HL-60/S4 treated with retinoic acid at 250 ng/mL for 4 days and 3 days (cell line): ENCODE measurements around the gene CSPG4.
"Not testable (repeated sequence)": the region's sequence is repeated elsewhere in the genome, so short reads cannot be mapped to it uniquely, and the experiment has no call there.

Experiments used
- in situ Hi-C: fragments of 300-500 bp; cut with MboI; formaldehyde crosslinking; loops from 2 replicates; pipeline ENCODE4 v1.7.0; 2022; ENCODE audit warnings: low sequenced_read_pairs

CSPG4 gene

GRCh38 chr15:75705854-75706681 lies 6.6 kb downstream of the CSPG4 start:
- in situ Hi-C loops = no loop called here

DNA sequence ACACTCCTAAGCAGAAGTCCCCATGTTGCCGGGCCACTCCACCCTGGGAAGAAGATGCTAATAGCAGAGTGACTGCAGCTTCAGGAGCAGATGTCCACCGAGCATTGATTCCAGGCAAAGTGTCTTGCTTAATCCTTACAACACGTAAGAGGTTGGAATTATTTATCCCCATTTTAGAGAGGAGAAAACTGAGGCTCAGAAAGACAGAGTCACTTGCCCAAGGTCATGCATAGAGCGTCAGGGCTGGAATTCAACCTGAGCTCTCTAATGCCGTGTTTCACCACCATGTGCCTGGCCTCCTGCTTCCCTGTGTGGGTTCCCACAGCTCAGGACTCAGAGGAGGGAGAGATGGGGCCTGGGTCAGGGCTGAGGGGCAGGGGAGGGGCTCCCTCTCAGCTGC lies 7.3 kb downstream of the CSPG4 start:
- in situ Hi-C loops = not testable (repeated sequence)

GRCh38 chr15:75704618-75705017 lies 8.0 kb downstream of the CSPG4 start:
- in situ Hi-C loops = no loop called here

GRCh38 chr15:75704263-75704615 lies 8.4 kb downstream of the CSPG4 start:
- in situ Hi-C loops = no loop called here

DNA sequence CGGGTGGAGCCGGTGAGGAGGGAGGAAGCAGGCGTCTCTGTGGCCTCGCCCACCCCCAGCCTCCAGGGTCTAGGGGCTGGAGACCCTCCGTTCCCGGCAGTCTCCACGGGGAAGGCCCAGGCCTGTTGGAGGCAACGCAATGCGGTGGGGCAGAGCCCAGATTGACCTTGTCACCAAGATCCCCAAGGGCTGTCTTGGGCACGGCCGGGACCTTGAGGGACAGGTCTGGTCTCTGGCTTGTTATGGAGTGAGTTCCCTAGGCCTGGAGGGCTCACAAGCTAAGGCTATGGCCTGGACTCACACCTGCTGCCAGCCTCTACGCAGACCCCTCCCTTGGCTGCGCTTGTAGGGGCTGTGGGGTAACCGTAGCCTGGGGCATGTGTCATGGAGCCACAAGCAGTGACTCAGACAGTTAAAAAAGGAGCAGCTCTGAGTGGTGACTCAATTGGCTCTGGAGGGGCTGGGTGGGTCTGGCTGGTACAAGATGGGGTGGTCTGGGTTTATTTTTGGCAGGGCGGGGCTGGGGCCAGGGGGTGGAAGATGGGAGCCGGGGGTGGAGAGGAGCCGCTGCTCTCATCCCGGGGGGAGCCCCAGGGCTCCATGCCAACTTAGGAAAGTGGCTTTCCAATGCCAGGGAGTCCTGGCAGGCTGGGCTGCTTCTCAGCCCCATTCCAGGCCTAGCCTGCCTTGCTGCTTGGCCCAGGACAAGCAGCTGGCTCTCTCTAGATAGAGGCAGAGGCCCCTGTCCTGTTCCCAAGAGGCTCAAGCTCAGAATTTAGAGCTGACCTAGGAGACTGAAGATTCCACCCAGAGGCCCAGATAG lies 9.0 kb downstream of the CSPG4 start:
- in situ Hi-C loops = not testable (repeated sequence)

DNA sequence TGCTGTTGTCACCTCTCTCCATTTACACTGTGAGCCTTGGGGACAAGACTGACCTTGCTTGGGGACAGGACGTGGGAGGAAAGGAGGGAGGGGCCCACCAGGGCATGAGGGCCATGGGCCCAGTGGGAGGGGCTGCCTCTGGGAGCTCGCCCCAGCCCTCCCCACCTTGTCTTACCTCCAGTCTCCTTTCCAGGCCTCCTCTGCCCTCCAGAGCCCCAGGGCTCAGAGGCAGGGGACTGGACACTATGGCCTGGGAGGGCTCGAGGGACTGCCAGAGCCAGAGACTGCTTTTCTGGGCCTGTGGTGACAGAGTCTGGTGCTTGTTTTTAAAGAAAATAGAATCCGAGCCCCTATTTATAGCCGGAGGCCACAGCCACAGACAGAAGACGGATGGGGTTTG lies 10.2 kb downstream of the CSPG4 start:
- in situ Hi-C loops = no loop called here

DNA sequence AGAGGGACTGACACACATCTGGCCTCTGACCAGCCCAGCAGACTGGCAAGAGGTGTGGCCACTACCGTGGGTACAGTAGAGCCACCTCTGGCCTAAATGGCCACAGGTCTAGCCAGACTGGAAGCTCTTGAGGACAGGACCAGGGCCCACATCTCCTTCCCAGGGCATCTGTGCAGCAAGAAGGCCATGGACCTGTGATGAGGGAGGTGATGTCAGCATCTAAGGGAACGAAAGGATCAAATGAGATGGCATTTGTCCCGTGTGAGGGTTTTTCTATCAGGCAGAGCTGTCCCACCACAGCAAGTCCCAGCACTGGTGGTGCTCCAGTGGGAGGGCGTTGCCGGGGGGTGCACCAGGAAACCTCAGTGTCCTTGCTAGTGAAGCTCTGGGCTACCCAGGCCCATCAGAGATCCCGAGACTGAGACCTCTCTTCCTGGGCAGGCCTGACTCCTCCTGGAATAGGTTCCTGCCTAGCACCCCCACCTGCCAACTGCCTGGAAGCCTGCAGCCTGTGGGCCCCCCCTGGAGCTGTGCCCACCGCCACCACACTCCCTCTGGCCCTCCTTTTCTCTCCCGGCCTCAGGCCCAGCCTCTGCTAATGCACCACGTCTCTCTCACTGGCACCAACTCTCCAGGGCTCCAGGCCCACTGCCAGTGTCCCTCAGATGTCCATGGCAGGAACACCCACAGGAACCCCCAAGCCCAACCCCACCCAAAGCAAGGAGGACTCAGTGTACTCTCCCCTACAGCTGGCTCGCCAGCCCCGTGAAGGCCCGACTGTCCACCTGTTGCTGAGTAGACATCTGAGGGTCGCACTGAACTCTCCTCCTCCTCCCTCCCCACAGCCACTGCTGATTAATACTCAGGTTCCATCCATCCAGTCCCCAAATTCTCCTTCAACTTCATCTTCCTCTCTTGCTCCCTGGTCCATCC lies 11.3 kb downstream of the CSPG4 start:
- in situ Hi-C loops = not testable (repeated sequence)

DNA sequence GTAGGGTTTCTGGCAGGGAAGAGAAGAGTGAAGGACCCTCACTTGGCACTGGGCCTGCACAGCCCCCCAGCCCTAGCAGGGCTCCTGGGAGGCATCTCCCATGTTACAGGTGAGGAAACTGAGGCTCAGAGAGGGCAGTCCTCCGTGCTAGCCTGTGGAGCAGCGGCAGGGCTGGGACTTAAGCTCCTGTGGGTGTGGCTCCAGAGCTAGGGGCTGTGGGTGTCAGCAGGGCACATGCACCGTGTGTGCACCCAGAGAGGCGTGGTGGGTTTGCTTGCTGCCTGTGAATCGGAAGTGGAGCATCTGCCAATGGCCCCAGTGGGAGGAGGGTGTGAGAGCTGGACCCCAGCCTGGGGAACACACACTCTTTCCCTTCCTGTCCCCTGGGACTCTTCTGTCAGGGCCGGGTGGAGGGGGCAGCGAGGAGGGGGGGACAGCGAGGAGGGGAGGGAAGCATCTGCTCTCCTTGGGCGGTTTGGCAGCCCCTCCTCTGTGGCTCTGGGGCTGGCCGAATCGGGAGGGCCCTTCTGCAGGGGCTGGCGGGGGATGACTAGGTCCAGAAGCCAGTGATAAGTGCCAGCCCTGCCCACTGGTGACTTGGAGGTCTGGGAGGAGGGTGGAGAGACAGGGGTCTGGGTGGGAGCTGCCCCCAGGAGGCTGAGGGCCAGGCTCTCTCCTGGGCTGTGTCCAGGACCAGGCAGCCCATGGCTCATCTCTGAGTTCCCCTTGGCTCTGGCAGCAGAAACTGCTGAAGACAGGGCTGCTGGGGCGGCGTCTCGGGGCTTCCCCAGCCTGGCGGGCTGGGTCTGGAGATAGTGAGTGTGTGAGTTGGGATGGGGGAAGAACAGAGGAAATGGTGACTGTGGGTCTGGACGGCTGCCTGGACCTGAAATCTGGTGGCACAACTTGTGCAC lies 12.4 kb downstream of the CSPG4 start:
- in situ Hi-C loops = not testable (repeated sequence)

DNA sequence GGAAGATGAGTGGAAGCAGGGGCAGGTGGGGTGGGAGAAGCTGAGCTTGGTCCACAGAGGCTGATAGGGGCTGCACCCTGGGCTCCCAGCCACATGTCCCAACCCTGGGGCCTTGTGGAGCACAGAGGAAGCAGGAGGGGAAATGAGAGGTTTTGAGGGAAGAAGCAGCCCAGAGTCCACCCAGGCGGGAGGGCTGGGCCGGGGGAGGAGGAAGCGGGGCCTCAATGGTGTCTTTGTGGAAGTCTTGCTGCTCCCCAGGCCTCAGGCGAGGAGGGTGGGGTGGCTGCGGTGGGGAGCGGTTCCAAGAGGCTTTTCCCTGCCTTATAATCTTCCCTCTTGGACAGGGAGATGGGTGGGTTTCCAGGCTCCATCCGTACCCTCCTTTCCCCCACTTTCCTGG lies 13.1 kb downstream of the CSPG4 start:
- in situ Hi-C loops = not testable (repeated sequence)

DNA sequence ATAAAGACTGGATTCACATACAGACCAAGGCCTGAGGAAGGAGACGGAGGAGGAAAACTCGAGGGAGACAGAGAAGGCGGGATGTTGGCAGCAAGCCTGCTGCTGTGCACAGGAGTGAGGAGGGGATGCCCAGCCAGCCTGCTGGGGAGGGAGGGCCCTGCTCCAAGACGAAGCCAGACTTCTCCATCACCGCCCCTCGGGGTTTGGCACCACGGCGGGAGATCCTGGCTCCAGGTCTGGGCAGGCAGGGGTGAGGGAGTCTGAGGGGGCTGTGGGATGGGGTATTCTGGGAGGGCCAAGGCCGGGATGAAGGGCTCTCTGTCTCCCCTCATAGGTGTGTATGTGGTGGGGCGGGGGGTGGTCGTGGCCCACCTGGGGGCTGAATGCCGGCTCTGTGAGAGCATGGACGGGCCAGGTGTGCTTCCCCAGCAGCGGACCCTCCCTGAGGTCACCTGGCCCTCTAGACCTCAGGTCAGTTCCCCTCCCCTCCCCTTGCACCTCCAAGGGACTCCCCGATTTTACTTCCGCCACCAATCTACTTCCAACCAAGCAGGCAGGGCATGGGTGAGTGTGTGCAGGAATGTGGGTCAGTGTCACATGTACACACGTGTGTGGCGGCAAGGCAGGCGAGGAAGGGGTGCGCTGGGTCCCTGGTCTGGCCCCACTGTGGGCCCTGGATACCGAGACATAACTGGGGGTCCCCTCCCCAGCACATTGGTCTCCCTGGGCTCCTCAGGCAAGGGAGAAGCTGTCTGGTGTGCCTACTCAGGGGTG lies 14.5 kb downstream of the CSPG4 start:
- in situ Hi-C loops = not testable (repeated sequence)

DNA sequence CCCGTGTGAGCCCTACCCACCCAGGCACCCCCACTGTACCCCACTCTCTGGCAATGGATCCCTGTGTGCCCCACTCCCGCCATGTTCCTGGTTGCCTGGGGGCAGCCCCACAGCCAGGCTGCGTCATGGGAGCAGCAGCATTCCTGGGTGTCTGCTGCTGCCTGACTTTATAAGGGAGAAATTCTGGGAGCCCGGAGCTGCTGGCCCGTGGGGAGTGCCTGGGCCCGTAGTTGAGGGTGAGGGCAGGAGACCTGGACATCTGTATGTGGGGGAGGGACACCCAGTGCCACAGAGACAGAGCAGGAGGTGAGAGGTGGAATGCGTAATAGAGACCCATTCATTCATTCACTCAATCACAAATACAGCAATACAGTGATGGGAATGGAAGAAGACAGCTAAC lies 15.1 kb downstream of the CSPG4 start:
- in situ Hi-C loops = no loop called here

- in situ Hi-C loops = no loop called here
Measured at GRCh38 chr15:75696854-75697259, 15.8 kb downstream of the CSPG4 start.

- in situ Hi-C loops = no loop called here
Measured at GRCh38 chr15:75696311-75696720, 16.3 kb downstream of the CSPG4 start.

DNA sequence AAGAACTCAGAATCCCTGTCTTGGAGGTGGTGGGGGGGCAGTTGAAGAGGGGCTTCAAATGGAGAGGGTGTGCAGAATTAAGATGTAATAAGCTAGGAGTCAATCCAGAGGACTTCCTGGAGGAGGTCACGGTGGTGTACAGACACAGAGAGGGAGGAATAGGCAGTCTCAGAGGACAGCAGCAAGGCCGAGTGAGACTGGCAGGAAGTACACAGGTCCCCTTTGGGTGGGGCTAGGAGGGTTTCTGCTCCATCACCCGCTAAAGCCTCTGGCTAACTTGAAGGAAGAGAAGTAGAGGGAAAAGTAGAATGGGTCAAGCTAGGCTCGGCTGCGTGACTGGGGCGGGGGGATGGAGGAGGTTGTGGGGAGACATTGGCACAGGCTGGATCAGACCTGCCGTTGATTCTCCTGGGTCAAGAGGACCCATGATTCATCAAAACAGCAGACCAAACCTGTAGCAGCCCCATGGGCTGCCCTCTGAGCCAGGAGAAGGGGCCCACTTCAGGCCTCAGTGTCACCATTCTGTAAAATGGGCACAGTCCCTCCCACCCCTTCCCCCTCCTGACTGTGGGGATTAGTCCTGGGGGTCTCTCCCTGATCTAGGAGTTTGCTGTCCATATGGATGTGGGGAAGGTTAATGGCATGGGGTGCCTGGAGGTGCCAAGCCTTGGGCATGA lies 16.9 kb downstream of the CSPG4 start:
- in situ Hi-C loops = no loop called here

- in situ Hi-C loops = no loop called here
Measured at GRCh38 chr15:75695220-75695619, 17.4 kb downstream of the CSPG4 start.

DNA sequence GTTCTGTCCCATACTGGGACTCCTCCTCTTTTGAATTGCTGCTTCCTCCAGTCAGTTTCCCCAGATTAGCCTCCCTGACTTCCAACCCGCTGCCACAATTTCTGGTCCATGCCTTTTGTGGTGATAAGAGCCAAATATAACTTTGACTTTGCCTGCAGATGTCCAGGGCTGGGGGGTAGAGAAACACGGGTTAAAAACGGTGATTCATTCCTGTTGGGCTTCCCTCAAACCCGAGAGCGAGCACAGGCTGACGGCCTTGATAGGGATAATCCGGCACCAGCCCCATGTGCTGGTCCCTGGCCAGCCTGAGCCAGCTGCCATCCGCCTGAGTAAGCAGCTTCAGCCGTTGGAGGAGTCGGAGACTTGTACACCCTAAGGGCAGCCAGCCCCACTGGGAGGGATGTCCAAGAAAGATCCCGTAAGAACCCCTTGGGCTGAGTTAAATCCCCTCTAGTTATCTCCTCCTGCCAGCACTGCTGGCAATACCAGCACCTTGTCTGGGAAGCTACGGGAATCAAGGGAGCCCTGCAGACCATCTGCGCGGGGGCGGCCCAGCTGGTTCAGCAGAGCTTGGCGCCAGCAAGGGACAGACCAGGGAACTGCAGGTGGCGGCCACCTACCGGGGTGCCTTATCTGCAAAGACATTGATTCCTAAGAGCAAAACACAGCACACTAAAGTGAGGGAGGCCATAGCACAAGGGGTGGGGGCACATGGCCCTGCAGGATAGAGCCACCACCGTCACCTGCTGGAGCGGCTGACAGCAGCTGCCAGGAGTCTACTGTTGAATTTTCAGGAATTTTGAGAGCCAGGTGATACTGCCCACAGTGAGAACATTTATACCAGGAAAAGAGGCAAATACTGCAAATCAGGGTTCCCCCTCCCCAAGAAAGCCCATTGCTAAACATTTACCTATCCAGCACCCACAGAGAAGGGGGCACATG lies 18.1 kb downstream of the CSPG4 start:
- in situ Hi-C loops = no loop called here

GRCh38 chr15:75693501-75694240 lies 19.0 kb downstream of the CSPG4 start:
- in situ Hi-C loops = no loop called here
